HG03280 (cell line): ENCODE data around the gene CASTOR1.

Experiments
- ATAC-seq: cut with Tn5 transposase; IDR thresholded peaks from one replicate; pipeline ENCODE4 v1.9.1; 2021; ENCODE audit warnings: mild to moderate bottlenecking, moderate library complexity; ENCODE audit not compliant: unreplicated experiment

The CASTOR1 gene

GRCh38 chr22:30247561-30247960 lies 41.7 kb downstream of the CASTOR1 start:
- no peak for ATAC-seq

GRCh38 chr22:30246814-30247376 lies 42.4 kb downstream of the CASTOR1 start:
- no peak for ATAC-seq

GRCh38 chr22:30245985-30246813 lies 43.1 kb downstream of the CASTOR1 start, which contains the start of gene LIF:
LIF (minus strand) TSS chr22:30246759; CDS start chr22:30246695, 64 bp downstream.
- no peak for ATAC-seq

- no peak for ATAC-seq
Observed at GRCh38 chr22:30245181-30245984, 43.9 kb downstream of the CASTOR1 start.

- ATAC-seq, result no peak
Observed at GRCh38 chr22:30244641-30245040, 44.7 kb downstream of the CASTOR1 start.

GRCh38 chr22:30244066-30244465 lies 45.2 kb downstream of the CASTOR1 start:
- ATAC-seq, result no peak

GRCh38 chr22:30243661-30244060 lies 45.6 kb downstream of the CASTOR1 start:
- no peak for ATAC-seq

- no peak for ATAC-seq
Observed at GRCh38 chr22:30241576-30242371, 47.5 kb downstream of the CASTOR1 start.

GRCh38 chr22:30240541-30241417 lies 48.5 kb downstream of the CASTOR1 start:
- no peak for ATAC-seq

- no peak for ATAC-seq
Observed at GRCh38 chr22:30239488-30240405, 49.6 kb downstream of the CASTOR1 start.

- no peak for ATAC-seq
Observed at GRCh38 chr22:30238661-30239487, 50.4 kb downstream of the CASTOR1 start.

- ATAC-seq, result no peak
Observed at GRCh38 chr22:30238136-30238535, 51.2 kb downstream of the CASTOR1 start.

GRCh38 chr22:30236875-30237274 lies 52.4 kb downstream of the CASTOR1 start:
- no peak for ATAC-seq

- ATAC-seq, result no peak
Observed at GRCh38 chr22:30235687-30236170, 53.6 kb downstream of the CASTOR1 start.
